SK-N-SH treated with all-trans-retinoic acid at 6 μM for 48 hours (cell line): ENCODE results near the gene SFXN5.

ENCODE experiments used
- ATAC-seq: fragments of 200-7000 bp; cut with Tn5 transposase; 3 replicates; pipeline ENCODE4 v1.9.1; 2020; ENCODE audit warnings: mild to moderate bottlenecking, moderate library complexity
- ARNTL ChIP-seq: fragments of 450-650 bp; formaldehyde crosslinking; IDR thresholded peaks from 2 replicates; pipeline ENCODE4 v1.5.0; 2020; ENCODE audit warnings: low read depth, mild to moderate bottlenecking, moderate library complexity, borderline replicate concordance
- BACH2 ChIP-seq: fragments of 250-450 bp; sonication (Bioruptor Pico); IDR thresholded peaks from 2 replicates; pipeline ENCODE4 v1.9.0; 2021; ENCODE audit warnings: mild to moderate bottlenecking, borderline replicate concordance
- CSDC2 ChIP-seq: fragments of 250-450 bp; sonication (Bioruptor Pico); IDR thresholded peaks from 2 replicates; pipeline ENCODE4 v1.5.0; 2020; ENCODE audit warnings: mild to moderate bottlenecking, moderate library complexity
- CSRNP3 ChIP-seq: fragments of 250-450 bp; sonication (Bioruptor Pico); IDR thresholded peaks from 2 replicates; pipeline ENCODE4 v1.5.1; 2021; ENCODE audit warnings: mild to moderate bottlenecking, moderate library complexity
- ESRRG ChIP-seq: fragments of 250-450 bp; sonication (Bioruptor Pico); IDR thresholded peaks from 2 replicates; pipeline ENCODE4 v1.6.1; 2021; ENCODE audit warnings: mild to moderate bottlenecking
- GLIS3 ChIP-seq: fragments of 250-450 bp; sonication (Bioruptor Pico); IDR thresholded peaks from 2 replicates; pipeline ENCODE4 v1.5.0; 2020; ENCODE audit warnings: mild to moderate bottlenecking, moderate library complexity
- ISL1 ChIP-seq: fragments of 250-450 bp; sonication (Bioruptor Pico); IDR thresholded peaks from 2 replicates; pipeline ENCODE4 v2.1.2; 2022; ENCODE audit warnings: mild to moderate bottlenecking, moderate library complexity
- PPARA ChIP-seq: fragments of 250-450 bp; sonication (Bioruptor Pico); IDR thresholded peaks from 2 replicates; pipeline ENCODE4 v1.5.0; 2020; ENCODE audit warnings: mild to moderate bottlenecking, borderline replicate concordance
- SNAI2 ChIP-seq: fragments of 250-450 bp; sonication (Bioruptor Pico); IDR thresholded peaks from 2 replicates; pipeline ENCODE4 v1.5.0; 2020; ENCODE audit warnings: mild to moderate bottlenecking, moderate library complexity
- TCF4 ChIP-seq: fragments of 250-450 bp; sonication (Bioruptor Pico); IDR thresholded peaks from 2 replicates; pipeline ENCODE4 v1.8.0; 2021; ENCODE audit warnings: mild to moderate bottlenecking, moderate library complexity, borderline replicate concordance
- TOX ChIP-seq: fragments of 250-450 bp; sonication (Bioruptor Pico); IDR thresholded peaks from 2 replicates; pipeline ENCODE4 v1.8.0; 2021; ENCODE audit warnings: mild to moderate bottlenecking, moderate library complexity, borderline replicate concordance
- ZC3H10 ChIP-seq: fragments of 250-450 bp; sonication (Bioruptor Pico); IDR thresholded peaks from 2 replicates; pipeline ENCODE4 v1.5.1; 2021; ENCODE audit warnings: mild to moderate bottlenecking, moderate library complexity
- ZFP3 ChIP-seq: fragments of 250-450 bp; sonication (Bioruptor Pico); IDR thresholded peaks from 2 replicates; pipeline ENCODE4 v1.5.0; 2020; ENCODE audit warnings: mild to moderate bottlenecking, moderate library complexity
- ZFP30 ChIP-seq: fragments of 450-650 bp; formaldehyde crosslinking; IDR thresholded peaks from 2 replicates; pipeline ENCODE4 v1.5.0; 2022; ENCODE audit warnings: mild to moderate bottlenecking, moderate library complexity
- ZNF70 ChIP-seq: fragments of 450-650 bp; formaldehyde crosslinking; IDR thresholded peaks from 2 replicates; pipeline ENCODE4 v1.5.0; 2020; ENCODE audit warnings: mild to moderate bottlenecking, moderate library complexity
- ZNF8 ChIP-seq: fragments of 450-650 bp; formaldehyde crosslinking; IDR thresholded peaks from 2 replicates; pipeline ENCODE4 v1.5.0; 2020; ENCODE audit warnings: mild to moderate bottlenecking, moderate library complexity
- TF ChIP-seq, protein P1 (sequence below): fragments of 250-450 bp; sonication (Bioruptor Pico); IDR thresholded peaks from 2 replicates; pipeline ENCODE4 v1.8.0; 2021; ENCODE audit warnings: low read depth, mild to moderate bottlenecking, moderate library complexity, borderline replicate concordance
- TF ChIP-seq, protein P2 (sequence below): fragments of 250-450 bp; sonication (Bioruptor Pico); IDR thresholded peaks from 2 replicates; pipeline ENCODE4 v1.5.0; 2020; ENCODE audit warnings: mild to moderate bottlenecking, moderate library complexity
- TF ChIP-seq, protein P3 (sequence below): fragments of 250-450 bp; sonication (Bioruptor Pico); IDR thresholded peaks from 2 replicates; pipeline ENCODE4 v1.5.1; 2020; ENCODE audit warnings: low read depth, mild to moderate bottlenecking, moderate library complexity

SFXN5 gene

DNA sequence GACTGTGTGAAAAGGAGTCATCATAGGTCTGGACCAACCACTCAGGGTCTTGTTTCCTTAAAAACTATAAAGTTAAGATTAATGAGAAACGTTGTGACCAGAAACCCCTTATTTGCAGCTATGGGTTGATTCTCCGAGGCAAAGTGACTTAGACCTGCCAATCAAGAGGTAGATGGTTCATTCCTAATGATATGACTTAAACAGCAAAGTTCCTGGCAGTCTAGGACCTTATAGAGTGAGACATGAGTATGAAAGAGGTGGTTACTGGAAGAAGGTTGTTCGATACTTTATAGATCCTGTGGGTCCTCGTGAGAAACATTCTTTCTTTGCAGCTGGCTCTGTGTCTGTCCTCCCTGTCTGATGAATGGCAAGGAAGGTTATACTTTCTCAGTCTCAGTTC, 8.0 kb downstream of the SFXN5 start (continued):
- TF ChIP-seq CSRNP3: no peak
- TF ChIP-seq ARNTL (CRISPR knock-in tag): no peak
- TF ChIP-seq ISL1: no peak
- TF ChIP-seq ZFP30 (CRISPR knock-in tag): no peak

GRCh38 chr2:73059106-73059505, 12.4 kb downstream of the SFXN5 start:
- ATAC-seq: no peak
- TF ChIP-seq BACH2 (CRISPR knock-in tag): no peak
- TF ChIP-seq, protein P1, sequence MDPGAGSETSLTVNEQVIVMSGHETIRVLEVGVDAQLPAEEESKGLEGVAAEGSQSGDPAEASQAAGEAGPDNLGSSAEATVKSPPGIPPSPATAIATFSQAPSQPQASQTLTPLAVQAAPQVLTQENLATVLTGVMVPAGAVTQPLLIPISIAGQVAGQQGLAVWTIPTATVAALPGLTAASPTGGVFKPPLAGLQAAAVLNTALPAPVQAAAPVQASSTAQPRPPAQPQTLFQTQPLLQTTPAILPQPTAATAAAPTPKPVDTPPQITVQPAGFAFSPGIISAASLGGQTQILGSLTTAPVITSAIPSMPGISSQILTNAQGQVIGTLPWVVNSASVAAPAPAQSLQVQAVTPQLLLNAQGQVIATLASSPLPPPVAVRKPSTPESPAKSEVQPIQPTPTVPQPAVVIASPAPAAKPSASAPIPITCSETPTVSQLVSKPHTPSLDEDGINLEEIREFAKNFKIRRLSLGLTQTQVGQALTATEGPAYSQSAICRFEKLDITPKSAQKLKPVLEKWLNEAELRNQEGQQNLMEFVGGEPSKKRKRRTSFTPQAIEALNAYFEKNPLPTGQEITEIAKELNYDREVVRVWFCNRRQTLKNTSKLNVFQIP: no peak
- no peak for TF ChIP-seq TOX (CRISPR knock-in tag)
- no peak for TF ChIP-seq ZFP3 (CRISPR knock-in tag)
- no peak for TF ChIP-seq ZNF8 (CRISPR knock-in tag)
- no peak for TF ChIP-seq CSDC2 (CRISPR knock-in tag)
- TF ChIP-seq, protein P2, sequence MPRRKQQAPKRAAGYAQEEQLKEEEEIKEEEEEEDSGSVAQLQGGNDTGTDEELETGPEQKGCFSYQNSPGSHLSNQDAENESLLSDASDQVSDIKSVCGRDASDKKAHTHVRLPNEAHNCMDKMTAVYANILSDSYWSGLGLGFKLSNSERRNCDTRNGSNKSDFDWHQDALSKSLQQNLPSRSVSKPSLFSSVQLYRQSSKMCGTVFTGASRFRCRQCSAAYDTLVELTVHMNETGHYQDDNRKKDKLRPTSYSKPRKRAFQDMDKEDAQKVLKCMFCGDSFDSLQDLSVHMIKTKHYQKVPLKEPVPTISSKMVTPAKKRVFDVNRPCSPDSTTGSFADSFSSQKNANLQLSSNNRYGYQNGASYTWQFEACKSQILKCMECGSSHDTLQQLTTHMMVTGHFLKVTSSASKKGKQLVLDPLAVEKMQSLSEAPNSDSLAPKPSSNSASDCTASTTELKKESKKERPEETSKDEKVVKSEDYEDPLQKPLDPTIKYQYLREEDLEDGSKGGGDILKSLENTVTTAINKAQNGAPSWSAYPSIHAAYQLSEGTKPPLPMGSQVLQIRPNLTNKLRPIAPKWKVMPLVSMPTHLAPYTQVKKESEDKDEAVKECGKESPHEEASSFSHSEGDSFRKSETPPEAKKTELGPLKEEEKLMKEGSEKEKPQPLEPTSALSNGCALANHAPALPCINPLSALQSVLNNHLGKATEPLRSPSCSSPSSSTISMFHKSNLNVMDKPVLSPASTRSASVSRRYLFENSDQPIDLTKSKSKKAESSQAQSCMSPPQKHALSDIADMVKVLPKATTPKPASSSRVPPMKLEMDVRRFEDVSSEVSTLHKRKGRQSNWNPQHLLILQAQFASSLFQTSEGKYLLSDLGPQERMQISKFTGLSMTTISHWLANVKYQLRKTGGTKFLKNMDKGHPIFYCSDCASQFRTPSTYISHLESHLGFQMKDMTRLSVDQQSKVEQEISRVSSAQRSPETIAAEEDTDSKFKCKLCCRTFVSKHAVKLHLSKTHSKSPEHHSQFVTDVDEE (CRISPR knock-in tag): no peak
- no peak for TF ChIP-seq ESRRG
- no peak for TF ChIP-seq ISL1
- TF ChIP-seq, all 23 proteins: peak for 0

DNA sequence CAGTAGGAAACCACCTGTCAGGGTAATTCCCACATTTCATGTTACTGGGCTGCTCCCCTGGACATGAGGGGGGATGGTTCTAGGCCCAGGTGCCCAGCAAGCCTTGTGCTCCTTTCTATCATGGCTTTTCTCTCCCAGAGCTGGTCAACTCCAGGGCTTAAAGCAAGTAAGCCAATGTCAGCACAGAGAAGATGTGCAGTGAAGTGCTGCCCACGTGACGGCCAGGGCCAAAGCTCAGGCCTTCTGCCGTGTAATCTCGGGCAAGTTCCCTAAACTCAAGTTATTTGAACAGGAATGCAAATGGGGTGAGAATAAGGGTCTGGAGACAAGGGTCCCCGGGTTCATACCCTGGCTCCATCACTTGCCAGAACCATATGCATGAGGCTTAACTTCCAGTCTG, 16.5 kb downstream of the SFXN5 start:
- TF ChIP-seq ZNF70 (CRISPR knock-in tag) (no peak), ZFP3 (CRISPR knock-in tag) (no peak), ISL1 (no peak), SNAI2 (CRISPR knock-in tag) (no peak), ZC3H10 (CRISPR knock-in tag) (no peak), PPARA (no peak), ZFP30 (CRISPR knock-in tag) (no peak), ZNF8 (CRISPR knock-in tag) (no peak), TCF4 (CRISPR knock-in tag) (no peak), GLIS3 (CRISPR knock-in tag) (no peak), CSDC2 (CRISPR knock-in tag) (no peak), ARNTL (CRISPR knock-in tag) (no peak), ESRRG (no peak)
- TF ChIP-seq, protein P3, sequence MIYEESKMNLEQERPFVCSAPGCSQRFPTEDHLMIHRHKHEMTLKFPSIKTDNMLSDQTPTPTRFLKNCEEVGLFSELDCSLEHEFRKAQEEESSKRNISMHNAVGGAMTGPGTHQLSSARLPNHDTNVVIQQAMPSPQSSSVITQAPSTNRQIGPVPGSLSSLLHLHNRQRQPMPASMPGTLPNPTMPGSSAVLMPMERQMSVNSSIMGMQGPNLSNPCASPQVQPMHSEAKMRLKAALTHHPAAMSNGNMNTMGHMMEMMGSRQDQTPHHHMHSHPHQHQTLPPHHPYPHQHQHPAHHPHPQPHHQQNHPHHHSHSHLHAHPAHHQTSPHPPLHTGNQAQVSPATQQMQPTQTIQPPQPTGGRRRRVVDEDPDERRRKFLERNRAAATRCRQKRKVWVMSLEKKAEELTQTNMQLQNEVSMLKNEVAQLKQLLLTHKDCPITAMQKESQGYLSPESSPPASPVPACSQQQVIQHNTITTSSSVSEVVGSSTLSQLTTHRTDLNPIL (CRISPR knock-in tag): no peak
- TF ChIP-seq, protein P2 (CRISPR knock-in tag): no peak
- TF ChIP-seq, protein P1: no peak
- no peak for ATAC-seq
